D721Med (cell line): ENCODE measurements around the gene CFAP74.

Experiments
- DNase-seq: peaks from one replicate; pipeline ENCODE4 v3.0.0; 2011; ENCODE audit warnings: low spot score; ENCODE audit not compliant: insufficient read length
- FAIRE-seq: peaks from 2 replicates; lab custom pipeline; 2011; peaks lifted over from hg19 to GRCh38; lab: Jason Lieb, UNC
- TF ChIP-seq, protein P1 (sequence below): IDR thresholded peaks from 2 replicates; pipeline ENCODE4 v1.5.1; 2012; ENCODE audit warnings: mild to moderate bottlenecking, control low read depth; ENCODE audit not compliant: insufficient read depth; ENCODE audit errors: missing control alignments

The CFAP74 gene

DNA sequence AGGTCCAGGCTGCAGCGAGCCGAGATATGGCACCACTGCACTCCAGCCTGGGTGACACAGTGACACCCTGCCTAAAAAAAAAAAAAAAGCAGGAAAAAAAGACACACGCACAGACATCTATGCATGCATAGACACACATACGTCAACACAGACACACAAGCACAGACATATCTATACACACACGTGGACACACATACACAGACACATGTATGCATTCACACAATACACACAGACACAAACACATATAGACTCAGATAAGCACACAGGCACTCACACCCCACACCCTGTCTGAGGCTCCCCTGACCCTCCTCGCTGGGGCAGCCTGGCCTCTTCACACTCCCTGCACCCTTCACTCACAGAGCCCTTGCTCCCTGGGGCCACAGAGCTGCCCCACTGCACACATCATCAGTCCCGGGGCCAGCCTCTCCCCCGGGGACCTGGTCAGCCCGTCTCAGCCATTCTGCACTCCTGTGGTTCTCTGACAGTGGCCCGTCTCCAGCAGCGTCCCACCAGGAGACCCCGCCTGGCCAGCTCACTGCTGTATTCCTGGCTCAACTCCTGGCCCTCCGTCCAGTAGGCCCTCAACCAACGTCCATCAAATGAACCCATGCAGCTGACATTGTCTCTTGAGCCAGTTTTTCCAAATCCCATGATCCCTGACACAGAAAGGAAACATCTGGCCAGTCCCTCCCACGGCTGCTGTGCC, 42.0 kb upstream of the CFAP74 start:
- no peak for DNase-seq
- FAIRE-seq: no peak
- TF ChIP-seq, protein P1, sequence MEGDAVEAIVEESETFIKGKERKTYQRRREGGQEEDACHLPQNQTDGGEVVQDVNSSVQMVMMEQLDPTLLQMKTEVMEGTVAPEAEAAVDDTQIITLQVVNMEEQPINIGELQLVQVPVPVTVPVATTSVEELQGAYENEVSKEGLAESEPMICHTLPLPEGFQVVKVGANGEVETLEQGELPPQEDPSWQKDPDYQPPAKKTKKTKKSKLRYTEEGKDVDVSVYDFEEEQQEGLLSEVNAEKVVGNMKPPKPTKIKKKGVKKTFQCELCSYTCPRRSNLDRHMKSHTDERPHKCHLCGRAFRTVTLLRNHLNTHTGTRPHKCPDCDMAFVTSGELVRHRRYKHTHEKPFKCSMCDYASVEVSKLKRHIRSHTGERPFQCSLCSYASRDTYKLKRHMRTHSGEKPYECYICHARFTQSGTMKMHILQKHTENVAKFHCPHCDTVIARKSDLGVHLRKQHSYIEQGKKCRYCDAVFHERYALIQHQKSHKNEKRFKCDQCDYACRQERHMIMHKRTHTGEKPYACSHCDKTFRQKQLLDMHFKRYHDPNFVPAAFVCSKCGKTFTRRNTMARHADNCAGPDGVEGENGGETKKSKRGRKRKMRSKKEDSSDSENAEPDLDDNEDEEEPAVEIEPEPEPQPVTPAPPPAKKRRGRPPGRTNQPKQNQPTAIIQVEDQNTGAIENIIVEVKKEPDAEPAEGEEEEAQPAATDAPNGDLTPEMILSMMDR: no peak

DNA sequence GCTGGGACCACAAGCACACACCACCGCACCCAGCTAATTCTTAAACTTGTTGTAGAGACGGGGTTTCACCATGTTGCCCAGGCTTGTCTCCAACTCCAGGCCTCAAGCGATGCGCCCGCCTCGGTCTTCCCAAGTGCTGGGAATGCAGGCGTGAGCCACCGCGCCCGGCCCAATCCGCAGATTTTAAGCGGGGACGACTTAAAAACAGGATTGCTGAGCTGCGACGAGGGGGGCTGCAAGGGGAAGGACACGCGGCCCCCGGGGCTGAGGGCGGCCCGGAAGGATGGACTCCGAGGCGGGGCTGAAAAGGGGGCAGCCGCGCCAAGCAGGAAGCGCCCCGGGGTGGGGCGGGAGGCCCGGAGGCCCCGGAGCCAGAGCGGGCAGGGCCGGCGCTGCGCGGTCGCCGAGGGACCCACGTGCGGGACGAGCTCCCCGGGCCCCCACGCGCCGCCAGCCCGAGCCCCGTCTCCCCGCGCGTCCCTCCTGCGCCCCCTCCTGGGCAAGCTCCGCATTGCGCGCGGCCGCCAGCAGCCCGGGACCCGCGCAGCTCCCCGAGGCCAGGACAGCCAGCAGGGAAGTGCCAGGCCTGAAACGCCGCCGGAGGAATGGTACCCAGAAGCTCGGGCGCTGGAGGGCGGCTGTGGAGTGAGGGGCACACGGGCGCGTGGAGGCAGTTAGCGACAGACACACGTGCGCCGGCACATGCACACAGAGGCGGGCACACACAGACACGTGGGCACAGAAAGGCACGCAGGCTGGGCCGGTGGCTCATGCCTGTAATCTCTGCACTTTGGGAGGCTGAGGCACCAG, 41.1 kb upstream of the CFAP74 start:
- DNase-seq: peak; percentile 44
- no peak for FAIRE-seq
- TF ChIP-seq, protein P1: peak; percentile 71

DNA sequence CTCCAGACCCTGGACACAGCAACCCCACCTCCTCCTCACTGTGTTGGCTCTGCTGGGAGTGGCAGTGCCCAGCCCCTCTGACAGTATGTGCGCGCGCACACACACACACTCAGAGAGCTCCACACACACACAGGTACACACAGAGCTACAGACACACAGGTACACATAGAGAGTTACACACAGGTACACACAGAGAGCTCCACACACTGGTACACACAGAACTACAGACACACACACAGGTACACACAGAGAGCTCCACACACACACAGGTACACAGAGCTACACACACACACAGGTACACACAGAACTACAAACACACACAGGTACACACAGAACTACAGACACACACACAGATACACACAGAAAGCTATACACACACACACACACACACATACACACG, 40.3 kb upstream of the CFAP74 start:
- TF ChIP-seq, protein P1: no peak
- FAIRE-seq (no peak), DNase-seq (no peak)

DNA sequence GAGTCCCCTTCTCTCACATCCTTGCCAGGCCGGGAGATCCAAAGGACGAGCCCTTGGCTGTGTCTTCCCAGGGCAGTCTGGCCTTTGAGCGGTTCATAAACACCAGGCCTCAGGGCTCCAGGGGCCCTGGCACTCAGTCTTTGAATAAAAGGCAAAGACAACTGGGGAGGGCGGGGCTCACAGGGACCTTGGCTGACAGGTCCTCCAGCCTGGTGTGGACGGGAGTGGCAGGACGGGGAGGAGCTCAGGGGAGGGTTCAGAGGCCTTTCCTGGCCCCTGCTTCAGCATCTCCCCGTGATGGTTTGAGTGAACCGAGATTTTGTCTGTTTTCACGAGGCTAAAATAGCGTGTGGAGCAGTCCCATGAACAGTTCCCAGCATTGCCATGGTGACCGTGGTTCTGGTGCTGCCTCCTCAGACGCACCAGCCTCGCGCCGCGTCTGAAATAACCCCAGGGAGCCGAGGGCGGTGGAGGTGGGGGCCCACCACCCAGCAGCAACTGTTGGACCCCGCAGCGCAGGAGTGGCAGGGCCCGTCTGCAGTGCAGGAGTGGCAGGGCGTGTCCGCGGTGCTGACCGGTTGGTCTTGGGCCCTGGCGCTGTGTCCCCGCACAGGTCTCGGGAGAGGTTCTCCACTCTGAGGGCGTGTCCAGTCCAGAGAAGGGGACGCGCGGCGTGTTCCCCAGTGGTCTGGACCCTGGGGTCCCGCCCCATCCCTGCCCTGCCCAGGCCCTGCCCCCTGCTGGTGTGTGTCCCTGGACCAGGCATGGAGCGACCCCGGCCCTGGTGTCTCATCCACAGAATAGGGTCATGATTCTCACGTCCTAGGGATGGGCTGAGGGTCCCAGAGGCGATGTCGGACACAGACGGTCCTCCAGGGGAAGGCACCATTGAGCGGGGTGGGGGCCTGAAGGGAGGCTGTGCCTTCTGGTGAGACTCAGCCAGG, 39.5 kb upstream of the CFAP74 start:
- DNase-seq (no peak), FAIRE-seq (no peak)
- TF ChIP-seq, protein P1: no peak

DNA sequence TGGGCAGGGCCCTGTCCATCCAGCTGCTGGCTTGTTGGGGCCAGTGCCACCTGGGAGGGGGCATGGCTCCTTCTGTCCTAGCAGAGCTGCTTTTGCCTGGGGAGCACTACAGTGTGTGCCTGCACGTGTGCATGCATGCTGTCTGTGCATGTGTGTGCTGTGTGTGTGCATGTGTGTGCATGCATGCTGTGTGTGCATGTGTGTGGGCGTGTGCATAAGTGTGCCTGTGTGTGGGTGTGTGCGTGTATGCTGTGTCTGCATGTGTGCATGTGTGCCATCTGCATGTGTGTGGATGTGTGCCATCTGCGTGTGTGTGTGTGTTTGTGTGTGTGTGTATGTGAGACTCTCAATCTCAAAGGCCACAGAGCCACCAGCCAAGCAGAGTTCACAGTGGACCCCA, 38.3 kb upstream of the CFAP74 start:
- no peak for FAIRE-seq
- no peak for DNase-seq
- TF ChIP-seq, protein P1: no peak

DNA sequence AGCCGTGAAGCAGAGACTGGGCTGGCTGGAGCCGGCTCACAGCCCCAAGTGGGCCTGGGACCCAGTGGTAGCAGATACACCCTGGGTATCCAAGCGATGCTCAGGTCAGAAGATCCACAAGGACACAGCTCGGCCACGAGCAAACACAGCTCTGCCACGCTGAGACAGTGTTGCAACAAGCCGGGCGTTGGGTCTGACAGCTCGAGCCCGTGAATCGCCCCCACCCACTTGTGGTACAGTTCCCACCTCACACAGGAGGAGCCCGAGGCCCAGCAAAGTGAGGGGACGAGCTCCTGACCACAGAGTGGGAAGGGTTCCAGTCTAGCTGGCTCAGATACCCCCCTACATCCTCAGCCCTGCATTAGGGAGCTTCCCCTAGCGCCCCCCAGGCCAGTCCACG, 37.7 kb upstream of the CFAP74 start:
- no peak for DNase-seq
- no peak for FAIRE-seq

More for the DNA sequence above, 37.7 kb upstream of the CFAP74 start:
- TF ChIP-seq, protein P1: no peak
